Right hindlimb (tissue), 1 donor: ENCODE data around the gene RGS8.
"Not testable (repeated sequence)": the region's sequence is repeated elsewhere in the genome, so short reads cannot be mapped to it uniquely, and the experiment has no call there.

ENCODE experiments used
- DNase-seq: peaks from one replicate; pipeline ENCODE4 v3.0.0-alpha.2; 2018

Gene RGS8

DNA sequence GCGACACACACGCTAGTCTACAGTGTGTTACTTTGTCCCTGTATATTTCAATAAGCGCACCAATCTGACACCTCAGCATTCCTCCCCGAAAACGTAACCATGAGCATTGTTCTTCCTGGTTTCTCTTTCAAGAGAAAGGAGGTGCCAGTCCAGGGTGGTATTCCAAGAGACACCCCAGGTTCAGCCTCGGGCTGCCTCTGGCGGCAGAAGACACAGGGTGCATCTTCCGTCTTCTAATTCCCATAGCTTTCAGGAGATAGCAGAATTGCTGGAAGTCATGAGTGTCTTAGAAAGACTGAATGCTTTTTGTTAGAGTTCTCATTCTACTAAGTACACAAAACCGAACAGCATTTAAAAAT lies 15.9 kb upstream of the RGS8 start:
- DNase-seq = no peak

DNA sequence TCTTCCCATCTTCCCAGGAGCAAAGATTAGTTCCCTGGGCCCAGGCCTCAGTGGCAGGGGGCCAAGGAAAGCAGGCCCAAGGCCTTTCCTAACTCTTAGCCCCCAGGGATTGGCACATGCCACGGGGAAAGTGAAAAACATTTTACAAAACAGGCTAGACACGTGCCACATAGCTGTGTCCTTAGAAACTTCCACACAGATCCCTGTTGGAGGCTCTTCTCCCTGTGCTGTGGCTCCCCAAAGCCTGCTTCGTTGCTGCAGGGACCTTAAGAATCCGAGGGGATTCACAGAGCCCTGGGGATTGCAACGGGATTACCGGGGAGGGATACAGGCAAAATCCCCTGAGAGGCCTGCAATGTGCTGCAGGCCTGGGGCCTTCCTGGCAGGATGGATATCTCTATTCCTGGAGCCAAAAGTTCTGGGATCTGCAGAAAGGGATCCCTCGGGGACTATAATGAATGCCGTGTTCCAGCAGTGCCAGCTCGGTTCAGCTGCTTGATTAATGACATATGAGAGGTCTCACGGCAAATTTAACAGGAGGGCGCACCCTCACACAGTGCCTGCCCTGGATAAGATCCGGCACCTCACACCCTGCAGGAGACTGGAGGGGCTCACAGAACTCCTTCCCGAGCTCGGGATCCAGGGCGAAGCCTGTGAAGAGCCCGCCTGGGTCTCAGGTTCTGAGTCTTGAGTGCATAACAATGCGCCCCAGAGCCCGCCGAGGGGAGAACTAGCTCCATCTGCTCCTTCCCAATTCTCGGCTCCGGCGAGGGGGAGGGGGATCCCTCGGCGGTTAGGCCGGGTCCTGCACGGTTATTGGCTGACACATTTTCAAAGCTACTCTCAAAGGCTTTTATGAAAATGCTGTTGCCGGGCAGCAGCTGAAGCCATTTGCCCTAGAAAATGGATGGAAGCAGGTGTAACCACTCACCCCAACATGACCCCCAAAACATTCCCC lies 15.3 kb upstream of the RGS8 start:
- DNase-seq = peak; percentile 79

DNA sequence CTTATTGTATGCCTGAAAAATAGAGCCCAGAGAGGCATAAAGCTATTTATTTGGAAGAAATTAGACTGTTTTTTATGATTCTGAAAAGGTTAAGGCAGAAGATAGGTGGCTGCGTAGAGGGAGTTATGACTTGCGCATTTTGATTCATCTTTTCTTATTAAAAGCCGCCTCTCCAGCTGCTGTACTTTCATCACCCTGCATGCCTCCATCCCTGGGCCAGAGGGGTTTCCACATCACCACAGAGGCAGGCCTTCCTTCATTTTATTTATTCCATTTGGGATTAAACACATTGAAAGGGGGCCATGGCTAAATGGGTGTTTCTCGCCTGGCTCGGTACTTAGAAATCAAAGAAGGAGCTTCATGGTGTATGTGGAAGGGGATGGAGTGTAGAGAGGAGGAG lies 14.6 kb upstream of the RGS8 start:
- no peak for DNase-seq

DNA sequence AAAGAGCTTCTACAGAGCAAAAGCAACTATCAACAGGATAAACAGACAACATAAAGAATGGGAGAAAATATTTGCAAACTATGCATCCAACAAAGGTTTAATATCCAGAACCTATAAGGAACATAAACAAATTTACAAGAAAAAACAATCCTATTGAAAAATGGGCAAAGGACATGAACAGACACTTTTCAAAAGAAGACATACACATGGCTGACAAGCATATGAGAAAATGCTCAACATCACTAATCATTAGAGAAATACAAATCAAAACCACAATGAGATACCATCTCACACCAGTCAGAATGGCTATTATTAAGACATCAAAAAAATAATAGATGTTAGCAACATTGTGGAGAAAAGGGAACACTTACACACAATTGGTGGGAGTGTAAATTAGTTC lies 8.8 kb upstream of the RGS8 start:
- not testable (repeated sequence) for DNase-seq

DNA sequence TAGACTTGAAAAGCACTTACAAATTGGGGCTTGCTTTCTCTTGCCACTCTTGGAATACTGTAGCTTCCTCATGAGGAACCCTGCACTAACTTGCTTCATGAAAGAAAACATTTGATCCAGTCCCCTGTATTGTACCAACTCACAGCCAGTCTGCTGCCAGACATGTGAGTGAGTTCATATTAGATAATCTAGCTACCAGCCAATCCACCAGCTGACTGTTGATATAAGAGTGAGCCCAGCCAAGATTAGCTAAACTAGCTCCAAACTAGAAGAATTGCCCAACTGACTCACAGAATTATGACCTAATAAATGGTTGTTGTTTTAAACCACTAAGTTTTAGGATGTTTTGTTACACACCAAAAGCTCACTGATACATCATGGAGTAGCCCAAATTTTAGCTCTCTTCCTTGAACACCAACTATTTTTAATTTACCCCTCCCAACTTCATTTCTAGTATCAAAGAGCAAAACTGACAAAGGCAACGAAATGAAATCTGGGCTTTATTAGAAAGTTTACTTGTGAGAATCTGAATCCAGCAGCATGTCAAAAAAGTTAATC lies 6.6 kb upstream of the RGS8 start:
- no peak for DNase-seq

DNA sequence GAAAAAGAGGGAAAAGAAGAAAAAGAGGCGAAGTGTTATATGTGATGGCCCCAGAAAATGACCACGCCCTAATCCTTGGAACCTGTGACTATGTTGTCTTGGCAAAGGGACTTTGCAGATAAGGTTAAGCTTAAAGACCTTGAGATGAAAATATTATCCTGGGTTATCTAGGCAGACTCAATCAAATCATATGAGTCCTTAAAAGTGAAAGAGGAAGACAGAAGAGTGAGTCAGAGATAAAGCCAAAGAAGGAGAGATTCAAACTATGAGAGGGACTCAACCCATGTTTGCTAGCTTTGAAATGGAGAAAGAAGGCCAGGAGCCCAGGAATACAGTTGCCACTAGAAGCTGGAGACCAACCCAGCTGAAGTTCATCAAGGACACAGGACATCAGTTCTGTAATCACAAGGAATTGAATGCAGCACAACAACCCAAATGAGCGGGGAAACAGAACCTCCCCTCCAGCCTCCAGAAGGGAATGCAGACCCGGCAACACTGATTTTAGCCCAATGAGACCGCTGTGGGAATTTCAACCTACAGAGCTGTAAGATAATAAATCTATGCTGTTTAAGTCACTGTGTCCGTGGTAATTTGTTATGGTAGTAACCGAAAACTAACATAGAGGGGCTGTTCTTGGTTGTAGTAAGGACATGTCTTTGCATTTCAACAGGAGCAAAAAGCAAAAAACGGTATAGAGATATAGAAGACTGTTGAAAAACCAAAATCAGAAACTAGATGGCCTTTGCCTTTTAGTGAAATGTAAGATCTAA lies 4.2 kb upstream of the RGS8 start:
- DNase-seq = no peak

DNA sequence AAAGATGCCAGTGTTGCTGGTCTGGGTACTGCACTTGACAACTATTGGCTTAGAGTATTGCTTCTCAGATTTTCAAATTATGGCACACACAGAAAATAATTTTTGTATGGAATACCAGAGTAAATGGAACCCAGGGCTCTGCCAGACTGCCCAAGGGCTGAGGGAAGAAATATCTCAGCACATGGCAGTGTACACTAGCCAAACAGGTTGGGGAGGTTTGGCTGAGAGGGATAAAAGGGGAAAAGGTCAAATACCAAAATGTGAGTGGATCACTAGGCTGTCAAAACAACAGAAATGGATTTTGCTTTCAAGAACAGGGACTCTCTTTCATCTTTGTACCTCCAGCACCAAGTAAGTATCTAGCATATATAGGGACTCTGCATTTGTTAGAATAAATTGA lies 3.0 kb upstream of the RGS8 start:
- DNase-seq = no peak

DNA sequence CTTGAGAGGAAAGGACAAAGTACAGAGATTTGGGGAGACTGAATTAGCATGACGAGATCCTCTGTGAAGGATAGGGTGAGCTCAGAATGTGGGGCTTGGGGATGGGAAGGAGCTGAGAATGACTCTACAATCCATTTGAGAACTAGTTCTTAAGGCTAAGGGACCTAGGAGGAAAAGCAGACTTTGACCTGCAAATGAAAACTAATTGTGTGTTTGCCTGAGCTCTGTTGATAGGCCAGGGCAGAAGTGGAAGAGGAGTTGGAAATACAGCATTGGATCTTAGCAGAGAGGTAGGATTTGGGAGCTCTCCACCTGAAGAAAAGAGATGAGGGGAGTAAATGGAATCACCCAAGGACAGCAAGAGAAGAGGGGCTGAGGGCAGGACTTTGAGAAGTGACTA lies 2.1 kb upstream of the RGS8 start:
- DNase-seq = no peak

DNA sequence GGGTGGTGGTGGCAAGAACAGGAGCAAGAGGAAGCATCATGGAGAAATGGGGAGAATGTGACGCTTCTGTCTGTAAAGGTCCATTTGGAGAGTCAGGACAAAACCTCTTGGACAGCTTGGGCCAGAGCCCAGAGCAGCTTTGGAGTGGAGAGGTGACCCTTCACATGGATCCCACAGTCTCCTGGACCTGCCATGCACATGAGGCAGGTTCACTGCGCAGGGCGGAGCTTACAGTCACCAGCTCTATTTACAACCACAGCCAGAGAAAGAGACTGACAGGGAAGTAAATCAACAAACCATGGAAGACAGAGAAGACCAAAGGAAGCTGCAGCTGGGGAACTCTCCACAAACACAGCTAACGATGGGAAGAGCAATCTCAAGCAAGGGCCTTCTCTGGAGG lies 828 bp upstream of the RGS8 start:
- DNase-seq = no peak

DNA sequence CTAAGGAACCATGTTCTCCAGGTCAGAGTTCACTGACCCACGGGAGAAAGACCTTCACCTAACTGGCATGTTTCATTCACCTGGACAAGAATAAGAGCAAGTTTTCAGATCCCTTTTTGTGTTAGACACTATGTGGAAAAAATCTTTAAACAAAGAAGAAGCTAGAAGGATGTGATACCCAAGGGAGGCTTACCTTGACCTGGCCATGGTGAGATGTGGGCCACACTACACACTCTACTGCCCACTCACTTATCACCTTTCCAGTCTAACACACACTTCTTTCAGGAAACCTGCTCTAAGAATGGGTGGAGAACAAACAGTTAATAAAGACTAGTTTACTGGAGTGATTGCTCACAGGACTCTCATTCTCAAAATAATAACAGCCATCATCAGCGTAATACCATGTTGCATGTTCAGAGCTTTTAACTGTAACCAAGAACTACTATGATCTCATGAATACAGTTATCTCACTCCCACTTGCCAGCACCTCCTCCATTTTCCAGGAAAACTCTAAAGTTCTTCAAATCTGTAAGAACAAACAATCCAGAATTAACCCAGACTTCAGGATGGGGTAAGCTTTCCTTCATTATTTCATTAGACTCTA lies 1.4 kb downstream of the RGS8 start:
- no peak for DNase-seq

DNA sequence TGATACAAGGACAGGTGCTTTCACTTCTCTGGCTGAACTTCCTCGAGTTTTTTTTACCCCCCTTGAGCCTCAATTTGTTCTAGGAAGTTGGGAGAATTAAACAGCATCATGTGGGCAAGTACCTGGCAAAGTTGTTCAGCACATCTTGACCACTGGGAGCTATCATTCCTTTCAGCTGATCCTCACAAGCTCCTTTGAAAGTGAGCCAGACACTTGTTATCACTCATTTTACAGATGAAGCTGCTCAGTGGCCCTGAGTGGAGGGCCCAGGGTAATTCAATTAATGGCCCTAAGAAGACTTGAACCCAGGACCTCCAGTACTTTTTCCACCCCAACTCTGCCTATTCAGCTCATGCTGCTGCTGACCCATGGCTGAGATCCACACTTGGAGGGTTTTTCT lies 2.0 kb downstream of the RGS8 start:
- DNase-seq = no peak

DNA sequence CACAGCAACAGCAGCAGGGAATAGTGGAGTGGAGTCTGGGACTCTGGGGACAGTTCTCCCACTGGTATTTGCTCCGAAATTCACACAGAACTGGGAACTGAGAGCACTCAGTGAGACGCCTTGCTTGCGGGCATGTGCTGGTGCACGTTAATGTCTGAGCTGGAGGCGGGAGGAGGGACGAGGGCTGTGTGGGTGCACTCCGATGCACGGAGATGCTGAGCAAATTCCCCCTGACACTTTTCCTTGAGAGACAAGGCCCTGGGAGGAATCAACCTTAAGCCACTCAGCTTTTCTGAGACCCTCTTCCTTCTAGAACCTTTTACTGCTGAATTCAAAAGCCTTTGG lies 2.8 kb downstream of the RGS8 start:
- no peak for DNase-seq

DNA sequence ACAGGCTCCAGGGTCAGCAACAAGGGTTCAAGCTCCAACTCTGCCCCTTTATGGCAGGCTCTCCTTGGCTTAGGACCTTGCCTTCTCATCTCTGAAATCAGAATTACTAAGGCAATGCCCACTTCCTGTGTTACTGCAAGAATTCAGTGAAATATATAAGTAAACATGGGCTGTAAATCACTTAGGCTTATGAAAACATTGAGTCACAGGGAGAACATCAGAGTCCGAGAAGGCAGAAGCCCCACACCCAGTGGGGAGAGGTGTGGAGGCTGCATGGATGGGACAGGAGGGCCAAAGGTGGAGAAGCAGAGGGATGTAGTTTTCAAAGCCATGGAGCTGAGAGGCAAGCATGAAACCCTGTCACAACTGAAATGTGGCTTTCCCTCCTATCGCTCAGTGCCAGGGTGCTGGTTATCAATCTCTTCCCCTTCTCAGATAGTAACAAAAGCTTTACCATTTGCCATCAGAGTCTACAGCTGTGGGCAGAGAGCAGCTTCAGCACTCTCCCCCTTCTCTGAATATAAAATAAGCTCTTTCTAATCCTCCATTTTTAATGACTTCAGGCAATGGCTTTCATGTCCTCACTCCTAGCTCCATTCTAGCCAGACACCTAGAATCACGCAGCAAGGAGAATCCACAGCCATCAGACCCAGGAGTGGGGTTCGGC lies 3.4 kb downstream of the RGS8 start:
- DNase-seq = no peak

DNA sequence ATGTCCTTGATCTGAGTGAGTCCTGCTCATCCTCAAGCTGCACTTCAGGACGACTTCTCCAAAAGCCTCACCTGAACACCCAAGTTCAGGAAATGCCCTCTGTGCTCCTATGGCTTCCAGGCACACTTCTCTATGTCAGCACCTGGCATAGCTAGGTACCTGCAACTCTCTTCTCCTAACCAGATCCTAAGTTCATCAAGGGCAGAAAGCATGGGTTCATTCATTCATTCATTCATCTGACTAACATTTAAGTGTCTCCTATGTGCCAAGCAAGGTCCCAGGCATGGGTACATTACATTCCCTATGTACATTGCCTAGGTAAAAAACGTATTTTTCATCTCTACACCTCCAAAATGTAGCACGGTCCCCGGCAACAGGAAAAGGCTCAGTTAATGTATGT lies 4.0 kb downstream of the RGS8 start:
- no peak for DNase-seq

DNA sequence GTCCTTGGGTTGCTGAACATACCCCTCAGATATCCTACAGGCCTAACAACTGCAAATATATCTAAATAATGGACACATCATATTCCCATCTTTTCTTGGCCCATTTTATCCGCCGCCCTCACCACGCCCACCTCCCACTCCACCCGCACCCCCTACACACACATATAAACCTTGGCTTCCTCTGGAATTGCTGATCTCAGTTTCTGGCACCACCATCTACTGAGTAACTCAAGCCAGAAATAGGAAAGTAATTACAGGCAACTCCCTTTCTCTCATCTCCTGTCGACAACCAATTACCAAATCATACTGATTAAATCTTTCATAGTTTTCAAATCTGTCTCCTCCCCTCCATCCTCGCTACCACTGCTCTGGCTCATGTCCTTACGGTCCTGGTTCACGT lies 4.7 kb downstream of the RGS8 start:
- no peak for DNase-seq

DNA sequence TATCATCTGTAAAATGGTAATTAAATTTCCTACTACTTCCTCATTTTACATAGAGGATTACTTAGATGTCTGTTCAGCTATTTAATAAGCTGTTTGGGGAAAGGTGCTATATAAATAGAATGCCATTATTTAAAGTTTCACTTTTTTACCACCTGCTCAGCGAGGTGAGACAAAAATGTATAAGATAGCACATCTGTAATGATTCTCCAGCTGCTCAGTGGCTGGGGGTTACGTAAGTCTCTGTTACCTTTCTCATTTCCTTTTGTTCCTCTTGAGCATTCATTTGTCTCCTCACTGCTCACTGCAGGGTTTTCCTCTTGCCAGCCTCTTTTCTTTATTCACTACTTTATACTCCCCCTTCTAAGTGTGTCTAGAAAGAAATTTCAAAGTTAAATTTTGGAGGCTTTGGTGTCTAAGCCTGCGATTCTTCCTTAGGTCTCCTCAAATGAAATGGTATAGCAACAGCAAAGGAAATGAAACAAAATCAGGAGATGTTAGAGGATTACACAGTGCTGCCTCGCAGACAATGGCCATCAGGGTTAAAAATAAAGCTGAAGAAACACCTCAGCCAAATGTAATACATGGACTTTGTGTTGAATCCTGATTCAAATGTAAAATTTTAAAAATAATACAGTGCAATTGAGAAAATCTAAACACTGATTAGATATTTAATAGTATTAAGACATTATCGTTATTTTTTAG lies 6.8 kb downstream of the RGS8 start:
- DNase-seq = no peak

DNA sequence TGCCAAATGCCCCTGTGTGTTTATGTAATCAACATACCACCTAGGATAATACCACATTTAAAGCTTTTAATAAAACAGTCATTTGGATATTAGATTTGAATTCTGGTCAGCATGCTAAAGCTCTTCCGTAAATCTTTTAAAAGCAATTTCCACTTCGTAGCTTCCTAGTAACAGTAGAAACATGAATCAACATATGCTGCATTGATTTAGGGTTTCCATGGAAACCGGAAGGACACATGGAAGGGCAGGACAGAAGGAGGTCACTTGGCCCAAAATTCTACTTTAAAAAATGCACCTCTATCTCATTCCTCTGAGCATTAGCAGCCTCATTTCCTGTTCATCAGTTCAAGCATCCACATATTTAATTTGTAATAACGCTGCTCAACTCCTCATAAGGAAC lies 8.1 kb downstream of the RGS8 start:
- DNase-seq = no peak

DNA sequence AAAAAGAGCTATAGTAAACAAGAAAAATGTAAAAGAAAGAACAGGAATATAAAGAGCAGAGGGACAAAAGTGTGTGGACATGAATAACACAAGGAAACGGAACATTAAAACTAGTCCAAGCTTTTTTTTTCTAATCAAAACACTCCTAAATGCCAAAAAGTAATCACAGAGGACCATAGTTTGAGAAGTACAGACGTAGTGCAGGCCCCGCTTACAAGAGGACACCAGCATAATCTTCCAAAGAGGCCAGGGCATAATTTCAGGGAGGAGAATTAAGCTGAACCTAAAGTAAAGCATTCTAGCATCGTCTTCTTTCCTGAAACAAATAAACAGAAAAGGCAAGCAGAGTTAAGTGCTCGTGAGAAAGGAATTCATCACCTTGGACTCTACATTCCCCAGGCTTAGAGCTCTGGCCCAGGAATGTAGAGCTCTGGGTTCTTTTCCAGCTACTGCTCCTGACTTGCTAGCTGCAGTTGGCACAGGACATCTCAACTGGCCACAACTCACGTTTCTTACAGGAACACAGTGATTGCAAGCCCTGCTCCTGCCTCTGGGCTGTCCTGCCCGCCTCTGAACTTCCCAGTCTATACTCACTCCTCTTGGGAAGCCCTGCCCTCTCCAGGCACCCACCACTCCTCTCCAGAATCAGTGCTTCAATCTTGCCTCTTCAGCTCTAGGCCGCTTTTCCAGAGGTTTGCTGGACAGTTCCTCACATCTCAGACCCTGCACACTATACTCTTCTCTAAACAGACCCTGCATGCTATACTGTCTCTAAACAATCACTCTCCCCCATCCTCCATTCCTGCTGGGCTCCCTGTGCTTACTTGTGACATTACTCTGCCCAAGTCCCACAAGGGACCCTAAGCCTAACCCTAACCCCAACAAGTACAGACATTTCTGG lies 9.8 kb downstream of the RGS8 start:
- DNase-seq = peak; percentile 79

DNA sequence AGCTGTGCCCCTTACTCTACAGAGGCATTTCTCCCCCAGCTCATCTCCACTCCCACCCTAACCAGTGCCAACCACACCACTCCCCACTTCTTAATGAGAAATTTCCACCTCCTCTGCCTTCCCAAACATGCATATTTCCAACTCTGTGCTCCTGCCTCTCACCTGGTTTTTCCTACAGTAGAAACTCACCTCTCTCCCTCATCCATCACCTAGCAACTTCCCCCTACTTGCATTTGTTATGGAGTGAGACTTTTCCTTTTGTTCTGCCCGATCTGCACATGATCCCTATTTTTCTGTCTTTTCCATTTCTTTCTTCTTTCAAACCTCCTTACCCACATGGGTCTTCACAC lies 11.9 kb downstream of the RGS8 start:
- no peak for DNase-seq

DNA sequence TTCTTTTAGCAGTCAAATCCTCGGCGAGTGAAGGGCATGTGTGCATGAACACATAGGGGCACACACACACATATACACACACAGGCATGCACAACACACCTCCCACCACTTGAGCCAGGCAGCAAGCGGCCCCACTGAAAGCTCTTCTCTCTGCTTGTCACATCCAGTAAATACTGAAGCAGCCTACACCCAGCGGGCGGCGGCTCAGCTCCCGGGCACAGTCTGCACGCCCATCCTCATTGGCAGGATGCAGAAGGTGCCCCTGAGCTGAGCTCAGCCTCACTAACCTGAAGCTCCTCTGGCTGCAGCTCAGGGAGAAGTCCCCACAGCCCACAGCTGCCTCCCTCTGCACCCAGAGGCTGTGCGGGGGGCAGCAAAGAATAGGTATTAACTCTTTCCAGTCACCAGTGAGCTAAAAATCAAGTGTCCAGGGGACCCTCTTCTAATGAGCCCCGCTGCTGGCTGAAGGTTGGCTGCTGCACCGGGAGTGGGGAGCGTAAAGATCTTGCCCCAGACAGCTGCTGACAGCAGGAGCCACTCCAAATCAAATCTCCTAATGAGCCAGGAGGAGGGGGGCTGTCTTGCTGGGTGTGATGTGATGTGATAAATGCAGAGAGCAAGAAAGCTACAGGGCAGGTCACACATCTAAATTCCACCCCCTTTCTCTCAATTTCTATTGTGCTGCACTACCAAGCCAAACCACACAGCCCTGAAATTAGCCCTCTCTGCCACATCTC lies 12.5 kb downstream of the RGS8 start:
- no peak for DNase-seq
